GM21526 (cell line): ENCODE data around the gene TTLL5.

Experiments used
- ATAC-seq: cut with Tn5 transposase; IDR thresholded peaks from one replicate; pipeline ENCODE4 v1.9.1; 2021; ENCODE audit warnings: moderate library complexity; ENCODE audit not compliant: unreplicated experiment, low FRiP score

Gene TTLL5

GRCh38 chr14:75854111-75854799 is 193.2 kb downstream of the TTLL5 start:
- ATAC-seq: no peak

GRCh38 chr14:75857199-75857598 is 196.2 kb downstream of the TTLL5 start:
- no peak for ATAC-seq

DNA sequence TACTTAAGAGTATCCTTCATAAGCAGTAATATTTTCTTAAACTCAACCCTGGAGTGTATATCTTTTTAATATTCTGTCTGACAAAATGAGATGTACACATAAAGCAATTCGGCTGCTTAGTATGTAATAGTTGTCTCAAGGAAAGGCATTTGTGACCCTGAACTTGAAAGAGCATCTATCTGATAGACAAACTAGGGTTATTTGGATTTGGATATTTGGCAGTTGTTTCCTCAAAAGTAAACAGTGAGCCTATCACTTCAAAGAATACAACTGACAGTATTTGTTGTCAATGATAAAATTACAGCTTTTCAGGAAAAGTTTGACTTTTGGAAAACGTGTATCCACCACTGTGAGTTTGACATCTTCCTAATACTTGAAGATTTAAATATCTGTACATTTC is 197.3 kb downstream of the TTLL5 start:
- ATAC-seq: no peak

DNA sequence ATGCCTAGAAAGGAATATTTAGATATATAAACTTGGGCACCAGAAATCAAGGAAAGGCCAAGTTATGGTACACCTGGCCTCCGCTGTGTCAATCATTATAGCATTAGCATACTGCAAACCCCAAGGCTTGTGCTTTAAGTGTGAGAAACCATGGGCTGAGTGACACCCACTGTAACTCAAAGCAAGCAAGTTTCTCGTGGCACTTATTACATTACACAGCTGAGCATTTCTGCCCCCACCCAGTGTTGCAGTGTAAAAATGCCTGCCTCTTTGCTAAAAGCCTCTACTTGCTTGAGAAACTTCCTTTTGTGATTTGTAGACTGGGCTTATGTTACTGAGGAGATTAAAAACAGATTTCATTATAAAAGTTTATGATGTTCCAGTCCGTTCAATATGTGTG is 198.7 kb downstream of the TTLL5 start:
- no peak for ATAC-seq

- no peak for ATAC-seq
Observed at GRCh38 chr14:75860561-75861160, 199.6 kb downstream of the TTLL5 start.

GRCh38 chr14:75861161-75861621 is 200.1 kb downstream of the TTLL5 start:
- ATAC-seq: no peak

DNA sequence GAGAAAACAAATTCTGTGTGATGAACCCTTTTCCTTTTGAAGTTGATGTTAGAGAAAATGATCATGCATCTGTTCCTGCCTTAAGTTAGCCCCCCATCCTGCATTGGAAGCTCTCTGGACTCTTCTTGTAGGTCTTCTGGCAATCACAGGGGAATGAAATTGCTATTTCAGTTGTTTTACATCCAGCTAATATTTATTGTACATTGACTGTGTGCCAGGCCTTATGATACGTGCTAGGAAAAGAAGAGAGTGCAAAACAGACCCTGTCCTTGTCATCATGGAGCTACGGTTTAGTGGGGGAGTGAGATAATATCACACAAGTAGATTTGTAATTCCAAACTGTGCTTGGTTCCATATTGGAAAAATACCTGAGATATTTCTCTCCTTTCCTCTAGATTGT is 202.2 kb downstream of the TTLL5 start:
- ATAC-seq: no peak

DNA sequence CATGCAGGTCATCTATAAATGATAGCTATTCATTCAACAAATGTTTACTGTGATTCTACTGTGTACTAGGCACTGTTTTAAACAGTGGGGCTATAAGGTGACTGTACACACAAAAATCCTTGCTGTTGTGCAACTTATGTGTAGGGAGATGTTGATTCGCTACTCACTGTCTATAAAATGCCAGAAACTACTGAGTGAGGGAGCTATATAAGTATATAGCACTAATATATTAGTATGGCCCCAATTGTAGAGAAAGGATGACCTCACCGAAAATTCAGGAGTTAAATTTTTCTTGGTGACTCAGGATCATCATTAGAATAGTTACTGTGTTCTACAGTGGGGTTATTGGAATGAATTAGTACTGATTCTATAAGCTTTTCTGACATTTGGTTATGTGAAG is 203.3 kb downstream of the TTLL5 start:
- no peak for ATAC-seq

DNA sequence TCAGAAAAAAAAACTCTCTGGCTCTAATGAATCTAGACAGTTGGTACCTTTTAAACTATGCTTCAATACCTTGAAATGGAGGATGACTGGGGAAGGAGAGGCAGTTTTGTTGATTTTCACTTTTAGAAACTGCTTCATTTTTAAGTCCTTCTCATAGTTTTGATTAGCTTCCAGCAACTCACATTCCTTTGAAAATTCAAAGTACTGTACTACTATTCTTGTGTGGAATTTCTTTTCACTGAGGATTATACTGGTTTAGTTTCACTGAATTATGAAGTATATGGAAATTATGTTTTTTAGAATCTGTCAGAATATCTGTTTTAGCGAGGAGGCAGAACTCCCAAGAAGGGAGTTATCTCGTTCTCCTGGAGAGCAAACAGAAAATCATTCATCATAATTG is 204.5 kb downstream of the TTLL5 start:
- ATAC-seq: no peak

DNA sequence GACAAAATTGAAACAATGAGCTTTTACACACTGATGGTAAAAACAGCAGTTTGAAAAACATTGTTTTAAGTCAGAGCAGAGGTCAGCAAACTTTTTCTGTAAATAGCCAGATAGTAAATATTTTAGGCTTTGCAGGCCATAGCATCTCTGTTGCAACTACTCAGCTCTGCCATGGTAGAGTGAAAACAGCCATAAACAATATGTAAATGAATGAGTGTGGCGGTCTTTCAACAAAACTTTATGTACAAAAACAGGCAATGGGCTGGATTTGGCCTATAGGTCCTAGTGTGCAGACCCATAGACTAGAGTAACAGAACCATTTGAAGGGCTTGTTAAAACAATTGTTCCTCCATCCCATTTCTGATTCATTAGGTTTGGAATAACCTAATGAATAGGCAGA is 205.9 kb downstream of the TTLL5 start:
- ATAC-seq: no peak

GRCh38 chr14:75871181-75871880 is 210.3 kb downstream of the TTLL5 start:
- ATAC-seq: no peak

GRCh38 chr14:75875958-75876357 is 214.9 kb downstream of the TTLL5 start:
- peak; percentile 75 for ATAC-seq

DNA sequence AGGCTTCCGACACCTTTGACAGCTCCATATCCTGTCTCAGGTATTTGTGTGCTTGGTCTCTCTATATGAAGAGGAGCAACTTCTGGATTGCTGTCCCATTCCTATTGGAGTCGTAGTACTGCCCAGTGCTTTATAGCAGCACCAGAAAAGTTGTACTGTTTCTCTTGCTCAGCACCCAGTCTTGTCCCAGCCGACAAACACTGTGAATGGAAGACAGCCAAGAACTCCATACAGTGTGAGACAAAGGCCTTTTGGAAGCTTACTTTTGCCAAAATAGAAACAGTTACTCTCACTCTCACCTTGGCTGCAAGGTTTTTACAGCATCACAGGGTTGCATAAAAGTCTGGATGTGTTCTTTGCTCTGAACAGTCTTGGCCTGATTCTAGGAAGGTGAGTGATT is 215.5 kb downstream of the TTLL5 start:
- no peak for ATAC-seq

- ATAC-seq: no peak
Observed at GRCh38 chr14:75877292-75877691, 216.2 kb downstream of the TTLL5 start.

DNA sequence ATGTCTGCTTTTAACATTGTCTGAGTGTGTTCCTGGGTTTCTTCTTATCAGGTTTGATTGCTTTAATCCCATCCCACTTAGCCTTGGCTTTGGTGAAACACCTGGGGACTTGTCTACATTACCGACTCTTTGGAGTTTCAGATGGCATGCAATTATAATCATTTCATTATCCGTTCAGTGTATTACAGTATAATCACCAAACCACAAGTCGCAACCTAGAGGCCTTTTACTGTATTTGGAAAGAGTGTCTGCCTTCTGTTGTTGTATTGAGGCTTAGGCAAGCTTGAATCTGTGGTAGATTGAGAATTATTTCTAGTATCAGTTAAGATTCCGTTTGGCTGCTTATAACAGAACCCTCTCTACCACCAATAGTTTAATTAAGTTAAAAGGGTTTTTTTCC is 216.8 kb downstream of the TTLL5 start:
- ATAC-seq: no peak

GRCh38 chr14:75879031-75879430 is 218.0 kb downstream of the TTLL5 start:
- ATAC-seq: no peak

DNA sequence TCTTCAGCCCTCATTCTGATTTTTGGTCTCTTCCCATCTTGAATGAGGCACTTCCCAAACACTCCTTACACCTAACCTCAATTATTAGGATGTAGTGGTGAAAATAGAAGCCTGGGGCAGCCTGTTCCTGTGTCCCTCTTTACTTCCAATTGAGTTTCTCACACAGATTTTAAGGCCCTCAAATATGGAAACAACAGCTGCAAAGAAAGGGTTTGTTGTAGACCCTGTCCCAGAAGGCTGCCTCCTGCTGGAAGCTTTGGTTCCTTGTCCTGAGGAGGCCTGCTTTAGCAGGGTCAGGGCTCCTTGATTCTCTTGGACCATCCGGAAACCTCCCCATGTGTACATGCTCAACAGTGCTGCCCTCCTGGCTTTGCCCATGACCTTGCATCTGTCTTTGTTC is 219.5 kb downstream of the TTLL5 start:
- ATAC-seq: no peak

- ATAC-seq: no peak
Observed at GRCh38 chr14:75881994-75882393, 220.9 kb downstream of the TTLL5 start.

- ATAC-seq: no peak
Observed at GRCh38 chr14:75884198-75884611, 223.2 kb downstream of the TTLL5 start.

- no peak for ATAC-seq
Observed at GRCh38 chr14:75885829-75886228, 224.8 kb downstream of the TTLL5 start.

GRCh38 chr14:75886636-75887348 is 225.7 kb downstream of the TTLL5 start:
- no peak for ATAC-seq
